ENCODE results near the gene SPSB1.

SPSB1 gene

DNA sequence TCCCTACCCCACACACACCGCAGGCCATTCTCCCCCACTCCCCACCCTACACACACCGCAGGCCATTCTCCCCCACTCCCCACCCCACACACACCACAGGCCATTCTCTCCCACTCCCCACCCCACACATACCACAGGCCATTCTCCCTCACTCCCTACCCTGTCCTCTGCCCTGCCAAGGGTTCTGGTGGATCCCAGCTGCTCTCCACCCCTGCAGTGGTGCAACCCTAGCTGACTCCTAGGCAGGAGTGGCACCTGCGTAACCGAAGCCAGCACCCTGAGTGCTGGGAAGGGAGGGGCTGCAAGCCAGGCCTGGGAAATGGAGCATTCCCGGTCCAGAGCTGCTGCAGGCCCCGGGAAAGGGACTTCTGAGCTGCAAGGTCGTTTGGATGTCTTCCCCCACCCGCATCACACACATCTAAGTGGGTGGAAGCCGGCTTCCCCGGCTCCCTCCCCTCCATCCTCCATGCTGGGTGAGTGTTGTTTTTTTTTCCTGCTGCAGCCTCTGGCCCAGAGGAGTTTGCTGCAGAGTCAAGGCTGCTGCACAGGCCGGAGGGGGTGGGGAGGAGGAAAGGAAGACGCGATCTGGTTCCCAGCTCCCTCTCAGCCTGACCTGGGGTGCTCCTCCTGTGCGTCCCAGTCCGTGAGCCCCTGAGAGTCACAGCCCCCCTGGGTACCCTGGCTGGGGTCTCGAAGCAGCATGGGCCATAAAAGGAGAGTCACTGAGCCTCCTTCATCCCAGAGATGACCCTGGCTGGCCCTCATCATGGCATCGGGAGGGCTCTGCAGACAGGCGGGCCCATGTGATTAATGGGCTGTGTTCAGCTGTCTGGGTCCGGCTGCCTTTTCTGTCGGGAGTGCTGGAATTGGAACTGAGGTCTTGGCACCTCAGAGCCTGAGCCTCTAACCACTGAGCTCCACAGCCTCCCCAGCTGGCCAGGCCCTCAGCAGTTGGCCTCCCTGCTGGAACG is 42.0 kb upstream of the SPSB1 start:
- in situ Hi-C loops (cut with MboI; ENCODE audit: low sequenced_read_pairs): no loop called here
- no peak overlapping the region for H3K4me3 ChIP-seq
- H3K27me3 ChIP-seq (ENCODE audit: low read depth): no peaks in the 10 kb centered on the region
- no peaks in the 10 kb centered on the region for H3K9me3 ChIP-seq
- peaks cover 21% of the 10 kb centered on the region for H3K4me1 ChIP-seq
- DNase-seq (ENCODE audit: low spot score in 2 of 2): no peak
- H3K36me3 ChIP-seq (replicated peaks): no peaks in the 10 kb centered on the region

DNA sequence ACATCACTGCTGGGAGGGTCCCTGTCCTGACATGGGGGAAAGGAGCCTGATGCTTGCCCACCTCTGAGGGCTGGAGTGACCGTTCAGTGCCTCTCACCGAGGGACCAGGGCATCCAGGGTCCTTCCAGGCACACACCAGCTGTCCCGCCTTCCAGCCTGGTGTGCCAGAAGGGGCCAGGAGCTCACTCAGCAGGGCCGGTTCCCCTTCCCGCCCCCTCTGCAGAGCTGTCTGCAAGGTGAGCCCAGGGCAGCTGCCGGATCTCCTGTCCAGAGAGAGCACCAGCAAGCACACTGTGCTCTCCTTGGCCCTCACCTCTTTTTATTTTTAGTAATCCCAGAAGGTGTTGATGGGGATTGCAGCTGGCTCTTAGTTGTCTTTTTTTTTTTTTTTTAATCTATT is 41.2 kb upstream of the SPSB1 start:
- Histone ChIP-seq H3K36me3 (replicated peaks) (no peaks in the 10 kb centered on the region), H3K4me3 (no peak overlapping the region), H3K9me3 (no peaks in the 10 kb centered on the region), H3K27me3 (ENCODE audit: low read depth) (no peaks in the 10 kb centered on the region), H3K4me1 (peaks cover 21% of the 10 kb centered on the region)
- DNase-seq (ENCODE audit: low spot score in 2 of 2): no peak
- in situ Hi-C loops (cut with MboI; ENCODE audit: low sequenced_read_pairs): no loop called here

DNA sequence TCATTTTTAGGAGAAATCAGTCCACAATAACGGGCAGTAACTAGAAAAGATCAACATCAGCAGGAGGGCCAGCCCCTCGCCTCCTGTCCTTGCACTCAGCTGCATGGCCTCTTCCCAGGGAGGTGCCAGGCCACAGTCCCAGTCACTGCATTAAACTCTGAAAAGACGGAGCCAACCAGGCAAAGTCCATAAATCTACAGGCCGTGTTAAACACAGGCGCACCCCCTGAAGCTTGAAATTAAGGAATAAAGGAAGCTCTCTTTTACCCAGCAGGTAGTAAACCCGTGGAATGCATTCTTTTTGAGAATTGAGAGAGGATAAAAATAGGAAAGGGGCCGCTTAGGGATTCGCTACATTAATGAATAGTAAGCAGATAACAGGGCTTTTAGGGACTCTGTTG is 39.7 kb upstream of the SPSB1 start:
- Histone ChIP-seq H3K36me3 (replicated peaks) (no peaks in the 10 kb centered on the region), H3K4me3 (no peak overlapping the region), H3K9me3 (no peaks in the 10 kb centered on the region), H3K27me3 (ENCODE audit: low read depth) (no peaks in the 10 kb centered on the region), H3K4me1 (peaks cover 21% of the 10 kb centered on the region)
- in situ Hi-C loops (cut with MboI; ENCODE audit: low sequenced_read_pairs): no loop called here
- peak; percentile 75 to 82 for DNase-seq (ENCODE audit: low spot score in 2 of 2)

DNA sequence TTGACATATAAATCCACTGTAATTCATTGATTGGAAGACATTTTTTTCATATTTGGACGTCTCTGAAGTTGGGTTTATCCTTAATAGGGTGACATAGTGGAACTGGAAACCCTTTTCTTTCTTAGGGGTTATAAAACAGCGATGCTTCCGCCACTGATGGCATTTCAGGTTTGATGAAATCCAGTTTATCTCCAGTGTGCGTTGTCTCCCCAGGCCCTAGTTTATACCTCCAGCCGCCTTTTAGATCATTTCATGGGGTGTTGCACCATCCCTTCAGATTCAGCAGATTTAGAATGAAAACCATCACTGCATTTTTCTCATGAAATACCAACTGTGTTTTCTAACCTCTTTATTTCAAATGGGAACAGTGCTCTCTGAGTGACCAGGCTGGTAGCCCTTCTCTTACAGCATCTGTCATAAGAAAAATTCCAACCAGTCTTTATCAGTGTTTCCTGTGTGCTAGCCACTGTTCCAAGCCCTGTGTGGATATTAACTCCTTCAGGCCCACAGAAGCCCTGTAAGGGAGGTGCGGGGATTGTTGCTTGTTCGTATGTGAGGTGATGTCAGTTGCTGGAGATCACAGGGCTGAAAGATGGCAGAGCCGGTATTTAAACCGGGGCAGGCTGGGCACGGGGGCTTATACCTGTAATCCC is 39.1 kb upstream of the SPSB1 start:
- H3K4me3 ChIP-seq: no peak overlapping the region
- H3K27me3 ChIP-seq (ENCODE audit: low read depth): no peaks in the 10 kb centered on the region
- in situ Hi-C loops (cut with MboI; ENCODE audit: low sequenced_read_pairs): no loop called here

DNA sequence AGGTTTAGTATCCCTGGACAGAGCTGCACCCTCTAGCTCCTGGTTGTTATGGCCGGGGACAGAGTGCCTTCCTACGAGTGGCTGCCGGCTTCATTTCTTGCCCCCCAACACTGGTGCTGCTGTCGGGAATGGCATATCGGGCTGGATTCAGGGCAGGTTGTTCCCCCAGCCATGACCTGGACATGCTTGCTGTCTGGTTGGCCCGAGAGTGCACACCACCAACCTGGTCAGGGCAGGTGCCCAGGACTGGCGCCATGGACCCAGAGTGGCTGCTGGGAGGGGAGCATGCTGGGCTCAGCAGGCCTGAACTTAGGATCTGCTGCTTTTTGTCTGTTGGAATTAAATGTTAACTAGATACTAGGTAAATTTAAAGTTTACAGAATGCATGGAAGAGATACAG is 36.4 kb upstream of the SPSB1 start:
- no peak for DNase-seq (ENCODE audit: low spot score in 2 of 2)
- peaks cover 6% of the 10 kb centered on the region; the same call in 1 of the 2 replicates for H3K9me3 ChIP-seq
- peaks cover 21% of the 10 kb centered on the region for H3K4me1 ChIP-seq
- H3K36me3 ChIP-seq (replicated peaks): no peaks in the 10 kb centered on the region
- no peak overlapping the region for H3K4me3 ChIP-seq
- in situ Hi-C loops (cut with MboI; ENCODE audit: low sequenced_read_pairs): no loop called here
- H3K27me3 ChIP-seq (ENCODE audit: low read depth): no peaks in the 10 kb centered on the region

More for the DNA sequence above, 39.1 kb upstream of the SPSB1 start:
- DNase-seq (ENCODE audit: low spot score in 2 of 2): no peak
- Histone ChIP-seq H3K4me1 (peaks cover 21% of the 10 kb centered on the region), H3K9me3 (peaks cover 1% of the 10 kb centered on the region; the same call in 1 of the 2 replicates), H3K36me3 (replicated peaks) (no peaks in the 10 kb centered on the region)

DNA sequence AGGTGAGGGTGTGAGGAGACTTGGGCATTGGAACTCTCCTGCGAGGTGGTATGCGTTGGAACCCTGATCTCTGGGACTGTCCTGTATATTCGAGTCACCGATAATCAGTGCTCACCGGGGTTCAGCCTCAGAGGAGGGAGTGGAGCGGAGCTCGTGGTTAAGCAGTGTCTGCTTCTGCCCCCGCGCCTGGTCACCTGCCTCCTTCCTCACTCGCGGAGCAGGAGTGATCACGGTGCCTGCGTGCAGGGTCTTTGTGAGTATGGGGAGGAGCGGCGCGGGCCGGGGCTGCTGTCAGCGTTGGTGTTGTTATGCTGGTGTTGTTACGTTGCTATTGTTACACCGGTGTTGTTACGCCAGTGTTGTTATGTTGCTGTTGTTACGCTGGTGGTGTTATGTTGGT is 34.8 kb upstream of the SPSB1 start:
- in situ Hi-C loops (cut with MboI; ENCODE audit: low sequenced_read_pairs): no loop called here
- H3K27me3 ChIP-seq (ENCODE audit: low read depth): no peaks in the 10 kb centered on the region
- no peak overlapping the region for H3K4me3 ChIP-seq
- H3K9me3 ChIP-seq: peaks cover 6% of the 10 kb centered on the region; the same call in 1 of the 2 replicates
- H3K4me1 ChIP-seq: peaks cover 10% of the 10 kb centered on the region
- H3K36me3 ChIP-seq (replicated peaks): no peaks in the 10 kb centered on the region
- DNase-seq (ENCODE audit: low spot score in 2 of 2): no peak

DNA sequence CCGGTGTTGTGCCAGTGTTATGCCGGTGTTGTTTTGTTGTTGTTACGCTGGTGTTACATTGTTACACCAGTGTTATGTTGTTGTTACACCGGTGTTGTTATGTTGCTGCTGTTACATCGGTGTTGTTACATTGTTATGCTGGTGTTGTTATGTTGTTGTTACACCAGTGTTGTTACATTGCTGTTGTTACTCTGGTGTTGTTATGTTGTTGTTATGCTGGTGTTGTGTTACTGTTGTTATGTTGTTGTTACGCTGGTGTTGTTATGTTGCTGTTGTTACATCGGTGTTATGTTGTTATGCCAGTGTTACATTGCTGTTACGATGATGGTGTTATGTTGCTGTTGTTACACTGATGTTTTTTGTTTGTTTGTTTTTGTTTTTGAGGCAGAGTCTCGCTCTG is 34.1 kb upstream of the SPSB1 start:
- in situ Hi-C loops (cut with MboI; ENCODE audit: low sequenced_read_pairs): no loop called here
- DNase-seq (ENCODE audit: low spot score in 2 of 2): no peak
- Histone ChIP-seq H3K4me3 (no peak overlapping the region), H3K4me1 (peaks cover 5% of the 10 kb centered on the region), H3K9me3 (peaks cover 6% of the 10 kb centered on the region; the same call in 1 of the 2 replicates), H3K27me3 (ENCODE audit: low read depth) (no peaks in the 10 kb centered on the region), H3K36me3 (replicated peaks) (no peaks in the 10 kb centered on the region)

DNA sequence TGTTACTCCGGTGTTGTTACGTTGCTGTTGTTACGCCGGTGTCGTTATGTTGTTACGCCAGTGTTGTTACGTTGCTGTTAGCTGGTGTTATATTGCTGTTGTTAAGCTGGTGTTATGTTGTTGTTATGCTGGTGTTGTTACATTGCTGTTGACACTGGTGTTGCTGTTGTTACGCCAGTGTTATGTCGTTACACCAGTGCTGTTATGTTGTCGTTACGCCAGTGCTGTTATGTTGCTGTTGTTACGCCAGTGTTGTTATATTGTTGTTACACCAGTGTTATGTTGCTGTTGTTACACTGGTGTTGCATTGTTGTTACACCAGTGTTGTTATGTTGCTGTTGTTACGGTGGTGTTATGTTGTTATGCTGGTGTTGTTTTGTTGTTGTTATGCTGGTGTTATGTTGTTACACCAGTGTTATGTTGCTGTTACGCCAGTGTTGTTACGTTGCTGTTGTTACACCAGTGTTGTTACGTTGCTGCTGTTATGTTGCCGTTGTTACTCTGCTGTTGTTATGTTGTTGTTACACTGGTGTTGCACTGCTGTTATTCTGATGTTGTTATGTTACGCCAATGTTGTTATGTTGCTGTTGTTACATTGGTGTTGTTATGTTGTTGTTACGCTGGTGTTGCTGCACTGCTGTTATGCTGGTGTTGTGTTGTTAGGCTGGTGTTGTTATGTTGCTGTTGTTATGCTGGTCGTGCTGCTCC is 32.5 kb upstream of the SPSB1 start:
- Histone ChIP-seq H3K27me3 (ENCODE audit: low read depth) (no peaks in the 10 kb centered on the region), H3K36me3 (replicated peaks) (no peaks in the 10 kb centered on the region), H3K4me3 (no peak overlapping the region), H3K4me1 (no peaks in the 10 kb centered on the region), H3K9me3 (peaks cover 6% of the 10 kb centered on the region; the same call in 1 of the 2 replicates)
- in situ Hi-C loops (cut with MboI; ENCODE audit: low sequenced_read_pairs): loop anchor here (10.0 kb wide), 1 partner anchor 325 kb away; the partner anchor contains the start of gene TMEM201
- no peak for DNase-seq (ENCODE audit: low spot score in 2 of 2)

DNA sequence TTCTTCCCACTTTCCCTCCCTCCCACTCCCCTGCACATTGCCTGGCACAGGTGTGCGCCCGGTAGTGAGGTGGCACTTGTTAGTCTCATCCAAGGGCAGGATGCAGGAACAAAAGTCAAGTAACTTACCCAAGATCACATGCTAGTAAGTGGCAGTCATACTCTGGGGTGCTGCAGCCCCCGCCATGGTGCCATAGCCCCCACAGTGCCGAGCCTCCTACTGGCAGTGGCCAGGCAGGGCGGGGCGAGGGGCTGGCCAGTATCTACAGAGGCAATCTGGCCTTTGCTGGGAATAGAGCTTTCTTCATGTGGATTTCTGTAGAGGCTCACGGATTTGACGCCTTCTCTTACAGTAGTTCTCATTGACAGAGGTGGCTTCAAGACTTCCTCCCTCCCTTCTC is 31.2 kb upstream of the SPSB1 start:
- peaks cover 6% of the 10 kb centered on the region; the same call in 1 of the 2 replicates for H3K9me3 ChIP-seq
- H3K36me3 ChIP-seq (replicated peaks): no peaks in the 10 kb centered on the region
- no peak overlapping the region for H3K4me3 ChIP-seq
- in situ Hi-C loops (cut with MboI; ENCODE audit: low sequenced_read_pairs): loop anchor here (10.0 kb wide), 1 partner anchor 323 kb away; the partner anchor contains the start of gene TMEM201
- H3K4me1 ChIP-seq: no peaks in the 10 kb centered on the region
- DNase-seq (ENCODE audit: low spot score in 2 of 2): no peak
- no peaks in the 10 kb centered on the region for H3K27me3 ChIP-seq (ENCODE audit: low read depth)

DNA sequence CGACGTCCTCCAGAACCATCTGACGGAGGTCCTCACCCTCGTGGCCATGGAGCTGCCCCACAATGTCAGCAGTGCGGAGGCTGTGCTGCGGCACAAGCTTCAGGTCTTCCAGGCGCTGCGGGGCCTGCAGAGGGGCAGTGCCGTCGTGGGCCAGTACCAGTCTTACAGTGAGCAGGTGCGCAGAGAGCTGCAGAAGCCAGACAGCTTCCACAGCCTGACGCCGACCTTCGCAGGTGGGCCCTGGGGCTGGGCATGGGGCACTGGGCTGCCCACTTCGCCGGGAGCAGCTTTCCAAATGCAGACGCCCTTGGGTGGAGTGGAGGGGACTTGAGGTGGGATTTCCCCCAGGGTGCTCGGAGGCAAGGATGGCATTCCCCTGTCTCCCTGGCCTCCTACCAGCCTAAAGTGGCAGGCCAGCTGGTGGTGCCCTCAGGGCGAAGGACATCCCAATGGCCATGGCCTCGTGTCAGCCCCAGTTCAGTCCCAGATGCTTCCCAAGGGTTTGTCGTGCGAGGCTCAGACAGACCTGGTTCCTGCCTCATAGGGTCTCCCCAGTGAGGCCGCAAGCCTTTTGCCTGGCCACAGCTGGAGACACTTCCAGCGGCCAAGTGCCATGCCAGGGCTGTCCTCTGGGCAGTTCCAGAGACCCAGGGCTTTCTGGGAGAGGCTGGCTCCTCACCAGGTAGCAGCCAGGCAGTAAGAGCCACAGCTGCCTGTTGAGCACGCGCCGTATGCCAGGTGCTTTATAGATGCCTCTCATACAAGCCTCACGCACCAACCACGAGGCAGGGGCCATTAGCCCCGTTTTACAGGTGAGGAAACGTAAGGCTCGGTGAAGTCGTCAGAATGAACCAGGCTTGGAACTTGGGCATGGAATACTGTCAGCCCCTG is 30.4 kb upstream of the SPSB1 start:
- Histone ChIP-seq H3K4me1 (peaks cover 4% of the 10 kb centered on the region; the same call in 1 of the 2 replicates), H3K36me3 (replicated peaks) (no peaks in the 10 kb centered on the region), H3K4me3 (no peak overlapping the region), H3K27me3 (ENCODE audit: low read depth) (no peaks in the 10 kb centered on the region), H3K9me3 (peaks cover 6% of the 10 kb centered on the region; the same call in 1 of the 2 replicates)
- DNase-seq (ENCODE audit: low spot score in 2 of 2): no peak
- in situ Hi-C loops (cut with MboI; ENCODE audit: low sequenced_read_pairs): loop anchor here (10.0 kb wide), 1 partner anchor 322 kb away; the partner anchor contains the start of gene TMEM201

DNA sequence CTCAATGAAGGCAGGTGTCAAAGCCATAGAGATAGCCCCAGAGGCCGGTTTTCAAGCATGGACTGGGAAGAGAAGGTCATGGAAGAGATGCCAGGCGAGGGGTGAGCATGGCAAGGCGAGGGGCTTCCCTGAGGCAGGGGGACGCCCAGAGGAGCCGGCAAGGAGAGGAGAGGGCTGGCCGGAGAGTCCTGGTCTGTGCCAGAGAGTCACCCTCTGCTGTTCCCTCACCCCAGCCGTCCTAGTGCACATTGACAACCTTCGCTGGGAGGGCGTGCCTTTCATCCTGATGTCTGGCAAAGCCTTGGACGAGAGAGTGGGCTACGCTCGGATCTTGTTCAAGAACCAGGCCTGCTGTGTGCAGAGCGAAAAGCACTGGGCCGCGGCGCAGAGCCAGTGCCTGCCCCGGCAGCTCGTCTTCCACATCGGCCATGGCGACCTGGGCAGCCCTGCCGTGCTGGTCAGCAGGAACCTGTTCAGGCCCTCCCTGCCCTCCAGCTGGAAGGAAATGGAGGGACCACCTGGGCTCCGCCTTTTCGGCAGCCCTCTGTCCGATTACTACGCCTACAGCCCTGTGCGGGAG is 29.3 kb upstream of the SPSB1 start:
- Histone ChIP-seq H3K4me1 (peaks cover 4% of the 10 kb centered on the region; the same call in 1 of the 2 replicates), H3K9me3 (peaks cover 6% of the 10 kb centered on the region; the same call in 1 of the 2 replicates), H3K36me3 (replicated peaks) (no peaks in the 10 kb centered on the region), H3K27me3 (ENCODE audit: low read depth) (no peaks in the 10 kb centered on the region), H3K4me3 (no peak overlapping the region)
- in situ Hi-C loops (cut with MboI; ENCODE audit: low sequenced_read_pairs): loop anchor here (10.0 kb wide), 1 partner anchor 321 kb away; the partner anchor contains the start of gene TMEM201
- no peak for DNase-seq (ENCODE audit: low spot score in 2 of 2)
